Non-pigmented ciliary epithelial cell (primary cell): ENCODE measurements around the gene PRCD.

ENCODE experiments used
- DNase-seq: peaks from one replicate; pipeline ENCODE4 v3.0.0-alpha.2; 2010; ENCODE audit warnings: low read depth

PRCD gene

DNA sequence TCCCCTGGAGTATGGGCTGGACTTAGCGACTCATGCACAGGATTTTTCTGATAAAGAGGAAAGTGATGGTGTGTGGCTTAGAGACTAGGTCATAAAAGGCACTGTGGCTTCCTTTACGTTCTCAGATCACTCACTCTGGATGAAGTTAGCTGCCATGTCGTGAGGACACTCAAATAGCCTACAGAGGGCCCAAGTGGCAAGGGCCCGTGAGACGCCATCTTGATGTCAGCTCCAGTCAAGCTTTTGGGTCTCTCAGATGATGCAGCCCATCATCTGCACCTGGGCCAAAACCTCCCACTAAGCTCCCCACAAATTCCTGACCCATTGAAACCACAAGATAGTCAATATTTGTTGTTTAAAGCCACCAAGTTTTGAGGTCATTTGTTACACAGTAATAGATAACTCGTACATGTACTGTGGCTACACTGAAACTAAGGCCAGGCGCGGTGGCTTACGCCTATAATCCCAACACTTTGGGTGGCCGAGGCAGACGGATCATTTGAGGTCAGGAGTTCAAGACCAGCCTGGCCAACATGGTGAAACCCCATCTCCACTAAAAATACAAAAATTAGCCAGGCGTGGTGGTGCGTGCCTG lies 31.1 kb downstream of the PRCD start:
- no peak for DNase-seq

DNA sequence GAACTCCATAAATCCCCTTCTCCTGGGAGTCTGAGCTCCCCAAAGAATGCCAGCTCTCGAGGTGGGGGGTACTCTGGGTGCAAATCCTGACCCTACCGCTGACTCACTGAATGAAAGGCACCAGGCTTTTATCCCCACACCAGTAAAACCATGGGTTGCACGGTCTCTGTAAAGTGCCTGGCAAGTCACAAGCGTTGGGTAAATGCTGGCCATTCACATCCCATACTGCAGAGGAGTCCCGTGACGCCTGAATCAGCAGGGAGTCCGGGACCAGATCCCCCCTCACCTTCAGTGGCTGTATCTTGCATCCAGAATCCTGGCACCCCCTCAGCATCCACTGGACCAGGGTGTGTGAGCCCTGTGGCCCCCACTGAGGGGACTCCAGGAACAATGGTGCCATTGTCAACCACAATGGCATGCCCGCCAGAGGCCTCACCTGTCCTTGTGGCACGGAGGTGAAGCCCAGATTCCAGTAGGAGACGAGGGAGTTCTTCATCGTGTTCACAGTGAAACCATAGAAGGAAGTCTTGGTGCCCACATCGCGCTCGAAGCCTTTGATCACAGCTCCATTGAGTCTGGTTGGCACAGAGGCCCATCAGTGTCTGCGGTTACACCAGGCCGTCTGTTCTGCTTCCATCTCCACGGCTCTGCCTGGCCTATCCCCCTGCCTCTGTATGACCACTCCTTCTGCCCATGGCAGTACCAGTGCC lies 32.5 kb downstream of the PRCD start:
- DNase-seq: no peak

DNA sequence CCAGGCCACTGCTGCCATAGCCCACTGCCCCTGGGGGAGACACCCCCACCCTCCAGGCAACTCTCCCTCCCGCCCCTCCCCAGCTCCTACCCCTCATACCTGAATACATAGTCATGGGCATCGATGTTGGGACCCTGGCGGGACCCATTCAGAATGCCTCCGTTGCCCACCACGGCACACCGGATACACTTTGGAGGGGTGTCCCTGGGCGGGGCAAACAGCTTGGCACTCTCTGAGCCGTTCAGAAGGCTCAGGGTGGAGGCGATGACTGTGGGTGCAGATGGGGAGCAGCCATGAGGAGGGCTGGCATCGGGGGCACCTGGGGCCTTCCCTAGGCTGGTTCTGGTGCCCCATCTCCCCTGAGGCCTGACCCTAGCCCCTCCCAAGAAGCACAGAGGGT lies 33.3 kb downstream of the PRCD start:
- no peak for DNase-seq

DNA sequence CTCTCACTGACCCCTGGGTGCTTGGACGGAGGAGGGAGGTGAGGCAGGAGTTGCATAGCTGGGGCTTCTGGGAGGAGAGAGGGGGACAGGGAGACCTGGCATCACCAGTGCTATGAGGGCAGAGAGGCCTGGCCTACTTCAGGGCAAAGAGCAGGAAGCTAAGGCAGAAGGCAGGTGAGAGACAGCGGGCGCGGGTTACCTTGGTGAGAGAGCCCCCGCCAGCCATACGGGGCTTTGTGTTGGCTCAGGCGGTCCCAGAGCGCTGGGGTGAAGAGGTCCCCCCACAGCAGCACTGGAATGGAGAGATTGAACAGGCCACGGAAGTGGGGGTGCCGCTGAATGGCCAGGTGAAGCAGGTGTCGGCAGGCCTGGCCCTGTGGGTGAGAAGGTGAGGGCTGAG lies 34.3 kb downstream of the PRCD start:
- DNase-seq: no peak

DNA sequence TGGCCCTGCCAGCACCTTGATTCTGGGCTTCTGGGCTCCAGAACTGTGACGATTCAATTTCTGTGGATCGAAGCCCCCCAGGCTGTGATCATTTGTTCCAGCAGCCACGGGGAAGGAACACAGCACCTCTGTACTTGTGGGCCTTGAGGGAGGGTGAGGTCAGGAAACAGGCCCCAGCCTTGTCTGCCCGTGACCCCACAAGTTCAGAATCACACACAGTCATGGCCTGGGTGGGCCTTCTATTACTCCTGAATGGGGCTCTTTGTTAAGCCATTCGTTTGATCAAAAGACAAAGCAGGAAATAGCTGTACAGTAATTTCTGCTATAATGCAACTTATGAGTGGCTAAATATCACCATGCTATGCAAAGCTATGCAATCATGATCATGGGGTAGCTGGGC lies 35.7 kb downstream of the PRCD start:
- no peak for DNase-seq

DNA sequence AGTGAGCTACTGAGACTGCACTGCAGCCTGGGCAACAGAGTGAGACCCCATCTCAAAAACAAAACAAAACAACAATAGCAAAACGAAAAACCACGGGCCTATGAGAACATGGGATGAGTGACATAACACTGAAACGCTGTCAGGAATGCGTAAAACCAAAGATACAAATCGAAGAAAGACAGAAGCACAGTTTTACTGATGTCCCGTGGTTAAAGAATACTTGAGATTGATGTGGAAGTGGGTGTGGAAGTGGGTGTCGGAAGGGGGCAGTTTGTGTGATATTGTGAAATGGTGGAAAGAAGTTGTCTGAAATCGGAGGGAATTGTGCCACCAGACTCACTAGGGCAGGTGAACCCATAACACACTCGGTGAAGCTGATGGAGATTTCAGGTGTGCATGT lies 36.3 kb downstream of the PRCD start:
- DNase-seq: no peak

DNA sequence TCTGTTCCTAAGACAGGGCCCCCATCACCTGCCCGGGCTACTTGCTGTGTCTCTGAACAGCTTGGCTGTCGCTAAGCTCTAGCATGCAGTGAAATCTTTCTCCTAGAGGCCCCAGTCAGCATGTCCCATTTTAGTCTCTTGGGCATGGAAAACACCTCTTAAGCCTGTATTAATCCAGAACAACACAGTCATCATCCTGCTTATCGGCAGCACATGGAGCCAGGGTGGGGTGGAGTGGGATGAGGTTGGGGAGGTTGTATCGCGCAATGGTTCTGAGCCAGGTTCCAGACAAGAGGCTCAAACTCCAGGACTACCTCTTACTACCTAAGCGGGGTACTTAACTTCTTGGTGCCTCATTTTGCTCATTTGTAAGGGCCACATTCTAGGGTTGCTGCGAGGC lies 38.0 kb downstream of the PRCD start:
- DNase-seq: no peak

DNA sequence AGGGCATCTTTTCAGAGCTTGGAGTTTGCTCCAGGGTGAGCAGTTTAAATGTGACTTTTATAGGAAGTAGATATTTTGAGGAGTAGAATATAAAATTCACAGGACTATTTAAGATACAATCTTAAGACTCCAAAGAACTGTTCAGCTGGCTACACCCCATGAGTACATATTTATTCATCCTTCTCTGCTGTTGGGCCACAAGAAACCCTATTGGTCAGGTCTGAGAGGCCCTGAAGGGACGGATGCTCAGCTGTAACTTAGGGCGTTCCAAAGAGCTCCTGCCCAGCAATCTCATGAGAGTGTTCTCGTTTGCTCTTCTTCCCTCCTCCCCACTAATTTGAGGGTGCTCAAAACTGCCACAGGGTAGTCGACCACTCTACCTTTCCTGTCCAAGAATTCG lies 38.5 kb downstream of the PRCD start:
- DNase-seq: no peak

DNA sequence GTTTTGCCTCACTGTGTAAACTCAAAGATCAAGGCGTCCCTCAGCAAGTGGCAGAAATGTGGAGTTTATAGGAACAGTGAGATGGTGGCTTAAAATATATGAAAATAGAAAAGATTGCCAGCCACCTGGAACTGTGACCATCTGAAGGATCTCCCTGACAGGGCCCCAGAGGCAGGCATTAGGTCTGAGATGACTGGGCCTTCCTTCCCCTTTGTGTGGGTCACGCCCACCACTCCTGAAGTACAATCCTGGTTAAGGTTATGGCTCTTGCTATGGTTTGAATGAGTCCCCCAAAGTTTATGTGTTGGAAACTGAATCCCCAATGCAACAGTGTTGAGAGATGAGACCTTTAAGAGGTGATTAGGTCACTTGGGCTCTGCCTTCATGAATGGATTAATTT lies 39.4 kb downstream of the PRCD start:
- DNase-seq: no peak

DNA sequence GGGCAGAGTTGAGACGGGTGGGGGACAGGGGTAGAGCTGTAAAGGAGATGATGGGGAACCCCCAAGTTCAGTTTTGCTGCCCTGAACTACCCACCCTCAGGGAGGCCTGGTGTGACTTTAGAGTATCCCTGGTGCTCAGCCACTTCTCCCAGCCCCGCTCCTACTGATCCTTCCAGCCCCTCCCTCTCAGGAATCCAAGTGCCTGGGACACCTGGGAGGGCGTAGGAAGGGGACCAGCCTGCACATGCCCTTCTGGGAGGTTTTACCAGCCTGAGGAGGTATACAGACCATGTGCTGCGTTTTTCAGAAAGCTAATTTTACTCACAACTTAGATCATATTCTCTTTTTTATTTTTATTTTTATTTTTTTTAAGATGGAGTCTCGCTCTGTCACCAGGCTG lies 41.7 kb downstream of the PRCD start:
- no peak for DNase-seq

DNA sequence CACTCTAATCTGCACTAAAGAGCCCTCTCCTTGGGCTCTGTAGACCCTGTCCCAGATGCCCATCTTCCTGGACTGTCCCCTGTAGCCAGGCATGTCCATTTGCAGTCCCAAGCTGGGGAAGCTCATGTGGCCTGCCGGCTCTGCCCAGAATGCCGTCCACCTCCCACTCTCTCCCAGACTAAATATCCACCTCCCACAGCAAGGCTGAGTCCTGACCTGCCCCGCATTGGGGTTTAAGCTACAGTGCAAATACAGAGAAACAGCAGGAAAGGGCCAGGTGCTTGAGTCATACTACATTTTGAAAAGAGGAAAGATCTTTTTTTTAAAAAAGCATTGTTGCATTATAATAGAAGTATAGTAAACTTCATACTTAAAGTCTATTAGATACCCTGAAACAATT lies 42.8 kb downstream of the PRCD start:
- DNase-seq: no peak

DNA sequence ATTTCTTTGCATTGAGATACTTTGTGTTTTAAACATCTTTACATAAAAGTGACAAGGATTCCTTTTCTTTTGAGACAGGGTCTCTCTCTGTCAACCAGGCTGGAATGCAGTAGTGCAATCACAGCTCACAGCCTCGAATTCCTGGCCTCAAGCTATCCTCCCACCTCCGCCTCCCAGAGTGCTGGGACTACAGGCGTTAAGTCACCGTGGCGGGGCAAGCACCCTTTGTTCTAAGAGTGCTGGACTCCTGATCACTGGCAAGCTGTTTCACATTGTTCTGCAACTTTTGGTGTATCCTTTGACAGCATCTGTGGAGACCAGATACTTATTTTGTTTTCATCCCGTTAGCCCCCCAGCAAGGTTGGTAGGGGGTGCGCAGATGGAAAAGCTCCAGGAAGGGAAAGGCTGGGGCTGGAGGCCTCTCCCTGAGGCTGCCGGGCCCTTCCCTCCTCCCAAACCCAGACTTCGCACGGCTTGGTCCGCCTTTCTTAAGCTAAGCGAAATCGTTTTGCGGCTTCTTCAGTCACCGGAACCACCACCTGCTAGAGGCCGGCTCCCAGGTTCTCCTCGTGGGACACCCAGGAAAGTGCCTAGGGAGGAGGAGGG lies 44.7 kb downstream of the PRCD start:
- DNase-seq: no peak

DNA sequence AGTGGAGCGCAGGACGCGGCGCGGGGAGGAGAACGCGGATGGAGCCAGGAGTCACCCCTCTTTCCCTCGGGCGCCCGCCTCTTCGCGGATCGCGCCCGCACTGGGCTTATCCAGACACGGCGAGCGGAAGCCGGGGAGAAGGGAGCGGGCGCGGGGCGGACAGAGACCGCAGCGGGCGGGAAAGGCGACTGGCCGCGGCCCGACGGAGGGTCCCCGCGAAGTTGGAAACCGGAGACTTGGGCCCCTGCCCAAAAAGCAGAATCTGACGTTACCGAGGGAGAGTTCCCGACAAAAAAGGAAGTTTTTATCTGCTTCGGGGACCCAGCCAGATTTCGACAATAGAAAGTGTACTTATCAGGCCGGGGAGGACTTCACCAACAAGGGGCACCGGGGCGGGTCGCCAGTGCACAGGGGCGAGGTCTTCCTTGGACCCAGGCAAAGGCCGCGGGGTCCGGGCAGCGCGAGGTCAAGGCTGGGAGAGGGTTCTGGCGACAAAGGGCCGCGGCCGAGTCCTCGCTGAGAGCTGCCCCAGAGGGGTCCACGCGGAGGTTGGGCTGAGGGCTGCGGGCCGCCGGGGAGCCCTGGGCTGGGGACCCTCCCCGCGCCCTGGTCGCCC lies 45.3 kb downstream of the PRCD start:
- no peak for DNase-seq

DNA sequence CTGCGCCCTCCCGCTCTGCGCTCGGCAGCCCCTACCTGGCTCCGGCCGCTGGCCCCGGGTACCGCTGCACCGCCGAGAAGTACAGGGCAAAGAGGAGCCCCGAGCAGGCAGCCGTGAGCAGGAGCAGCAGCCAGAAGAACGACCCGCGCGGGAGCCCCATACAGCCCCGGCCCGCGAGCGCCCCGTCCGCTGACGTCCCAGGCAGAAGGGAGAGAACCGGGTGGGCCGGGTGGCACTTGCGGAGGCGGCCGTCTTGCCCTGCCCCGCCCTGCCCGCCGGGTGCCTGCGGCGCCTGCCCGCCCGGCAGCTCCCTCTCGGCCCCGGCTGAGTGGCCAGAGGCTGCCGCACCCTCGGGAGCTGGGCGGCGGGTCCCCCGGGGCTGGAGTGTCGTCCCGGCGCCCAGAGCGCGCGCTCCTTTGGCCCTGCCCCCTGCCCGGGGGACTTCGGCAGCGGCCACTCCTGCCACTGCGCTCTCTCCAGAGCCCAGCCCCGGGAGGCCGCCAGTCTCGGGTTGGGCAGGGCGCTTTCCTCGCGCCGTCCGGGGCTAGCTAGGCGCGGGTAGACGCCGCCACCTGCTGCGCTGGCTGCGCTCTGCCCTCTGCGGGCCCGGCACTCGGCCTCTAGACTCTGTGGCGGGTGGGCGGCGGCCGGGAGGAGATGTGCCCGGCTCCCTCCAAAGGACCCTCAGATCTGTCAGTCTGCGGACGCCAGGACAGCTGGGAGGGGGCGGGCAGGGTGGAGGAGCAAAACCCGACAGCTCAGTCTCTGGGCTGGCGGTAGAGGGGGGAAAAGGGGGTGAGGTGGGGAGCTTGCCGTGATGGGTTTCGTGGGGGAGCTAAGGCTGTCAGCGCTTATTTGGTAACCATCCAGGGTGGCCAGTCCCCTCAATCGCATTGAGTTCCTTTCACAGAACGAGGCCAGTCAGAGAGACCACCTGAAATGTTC lies 46.1 kb downstream of the PRCD start, which contains the start of gene ST6GALNAC2:
TSS of gene ST6GALNAC2 (minus strand) at position 212 of the 945 bp plus-strand sequence. CDS start at position 160, 52 bp downstream.
- no peak for DNase-seq

DNA sequence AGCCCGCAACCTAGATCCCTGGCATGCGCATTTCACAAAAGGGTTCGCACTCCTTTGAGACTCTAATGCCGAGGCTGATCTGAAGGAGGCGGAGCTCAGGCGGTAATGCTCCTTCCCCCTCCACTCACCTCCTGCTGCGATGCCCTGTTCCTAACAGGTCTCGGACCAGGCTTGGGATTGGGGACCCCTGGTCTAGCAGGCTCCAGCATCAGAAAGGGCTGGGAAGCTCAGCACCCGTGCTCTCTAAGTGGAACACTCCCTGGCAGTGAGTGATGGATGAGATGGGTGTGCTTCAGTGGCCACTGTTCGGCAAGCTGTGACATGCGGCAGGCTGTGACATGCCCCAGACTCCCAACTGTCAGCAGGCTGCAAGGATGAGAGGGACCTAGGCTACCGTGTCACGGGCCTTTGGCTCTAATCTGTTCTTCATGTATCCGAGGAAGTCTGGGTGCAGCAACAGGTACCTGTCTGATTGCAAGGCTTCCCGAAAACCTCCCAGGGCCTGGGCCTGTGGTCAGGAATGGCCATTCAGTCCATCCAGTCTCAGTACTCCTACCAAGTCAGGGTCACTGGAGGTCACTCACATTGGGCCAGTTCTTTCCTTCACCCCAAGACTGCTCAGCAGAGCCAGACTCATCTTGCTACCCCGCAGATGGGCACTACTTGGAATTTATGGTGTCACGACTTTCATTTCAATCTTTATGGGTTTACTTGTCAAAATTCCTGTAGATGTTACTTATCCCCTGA lies 47.1 kb downstream of the PRCD start:
- no peak for DNase-seq

DNA sequence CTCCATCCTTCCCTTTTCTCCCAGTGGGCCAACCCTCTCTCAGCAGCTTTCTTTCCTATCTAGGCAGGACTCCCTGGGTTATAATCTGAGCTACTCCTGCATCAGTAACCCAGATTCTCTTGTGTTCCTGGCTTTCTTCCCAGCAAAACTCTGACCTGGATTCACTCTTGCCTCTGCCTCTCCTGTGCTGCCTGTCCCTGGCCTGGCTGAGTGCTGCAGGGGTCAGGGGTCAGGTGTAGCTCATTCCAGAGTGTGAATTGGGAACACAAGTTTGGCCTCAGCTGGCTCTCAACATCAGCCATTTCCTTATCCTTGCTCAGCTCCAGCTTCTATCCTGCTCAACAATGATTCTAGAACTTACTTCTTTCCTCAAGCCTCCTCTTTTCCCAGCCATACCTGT lies 48.3 kb downstream of the PRCD start:
- DNase-seq: no peak

DNA sequence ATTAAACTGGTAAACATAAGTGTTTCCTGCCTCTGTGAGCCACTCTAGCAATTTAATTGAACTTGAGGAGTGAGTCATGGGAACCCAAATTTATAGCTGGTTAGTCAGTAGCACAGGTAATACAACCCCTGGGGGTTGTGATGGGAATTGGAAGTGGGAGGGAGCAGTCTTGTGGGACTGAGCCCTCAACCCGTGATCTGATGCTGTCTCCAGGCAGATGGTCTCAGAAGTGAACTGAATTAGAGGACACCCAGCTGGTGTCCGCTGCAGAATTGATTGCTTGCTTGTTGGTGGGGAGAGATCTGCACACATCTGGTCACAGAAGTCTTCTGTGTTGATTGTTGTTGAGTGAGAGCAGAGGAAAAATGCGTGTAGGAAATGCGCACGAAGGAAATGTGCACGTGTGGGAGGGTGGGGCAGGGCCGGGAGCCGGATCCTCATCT lies 53.6 kb downstream of the PRCD start:
- DNase-seq: no peak

DNA sequence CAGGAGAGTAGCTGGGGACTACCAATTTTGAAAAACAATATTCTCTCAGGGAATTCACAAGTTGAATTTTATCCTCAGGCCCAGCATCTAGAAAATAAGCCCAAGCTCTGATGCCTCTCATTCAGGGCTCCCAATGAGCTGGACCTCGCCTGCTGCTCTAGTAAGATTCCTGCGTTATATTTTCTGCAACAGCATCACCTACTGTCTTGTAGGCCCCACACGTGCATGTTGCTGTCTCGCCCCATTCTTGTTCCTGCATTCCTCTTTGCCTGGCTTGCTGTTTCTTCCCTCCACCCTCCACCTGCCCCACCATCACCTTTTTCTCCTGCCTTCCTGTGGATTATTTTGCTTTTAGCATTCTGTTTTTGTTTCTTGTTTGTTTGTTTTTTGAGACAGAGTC lies 54.1 kb downstream of the PRCD start:
- DNase-seq: no peak

DNA sequence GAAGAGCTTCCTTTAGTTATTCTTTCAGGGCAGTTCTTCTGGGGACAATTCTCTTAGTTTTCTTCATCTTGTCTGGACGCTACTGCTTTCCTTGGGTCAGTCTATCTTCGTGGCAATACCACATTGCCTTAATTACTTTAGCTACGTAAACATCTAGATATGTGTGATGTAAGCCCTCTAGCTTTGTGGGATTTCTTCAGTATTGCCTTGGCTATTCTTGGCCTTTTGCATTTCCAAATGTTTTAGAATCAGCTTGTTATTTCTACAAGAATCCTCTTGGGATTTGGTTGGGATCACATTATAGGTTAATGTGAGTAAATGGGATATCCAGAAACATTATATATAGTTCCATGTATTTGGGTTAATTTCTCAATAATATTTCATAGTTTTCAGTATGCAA lies 54.8 kb downstream of the PRCD start:
- no peak for DNase-seq
